HCT116 (cell line): Measurements from ENCODE around the gene IGFLR1. TPM values are rescaled to one million over a fixed set of nuclear protein-coding genes. Genes with fewer than 3 reads are reported as not detected.

Source experiments
- ATAC-seq: fragments of 200-7000 bp; cut with Tn5 transposase; 2 replicates; pipeline ENCODE4 v1.9.1; 2020; ENCODE audit warnings: mild to moderate bottlenecking, moderate library complexity
- BruUV-seq: library from RNA; stranded (reverse); fragments of 400-500 nt; replicated peaks from 2 replicates; lab custom pipeline; 2021; lab: Mats Ljungman, UMichigan
- CTCF ChIA-PET: fragments of 300-600 bp; sonication (Branson Sonifier 250); formaldehyde crosslinking; loops from one replicate; lab custom pipeline; 2021; ENCODE audit warnings: antibody characterized with exemption; lab: Charles Lee
- POLR2A ChIA-PET: fragments of 300-600, 350-600 bp; sonication (Branson Sonifier 250); formaldehyde crosslinking; loops from one replicate; lab custom pipeline; 2021; ENCODE audit warnings: antibody characterized with exemption; lab: Charles Lee
- RAD21 ChIA-PET, 2 experiments: fragments of 300-600 bp; sonication (Branson Sonifier 250); formaldehyde crosslinking; loops; one replicate each; lab custom pipeline; 2023; ENCODE audit warnings: low total read pairs in 2 of 2; ENCODE audit not compliant: uncharacterized antibody in 2 of 2, unreplicated experiment in 2 of 2, low non-redundant PET in 1 of 2; lab: Charles Lee
- DNase-seq: peaks from one replicate; pipeline ENCODE4 v3.0.0-alpha.2; 2010; ENCODE audit warnings: low read depth, low spot score
- H2AFZ ChIP-seq: fragments of 200-600 bp; shearing (Covaris generic), sonication (generic); 2 replicates; pipeline ENCODE4 v1.6.1; 2017; ENCODE audit warnings: low read depth, mixed run types, mixed read lengths, antibody characterized with exemption, low read length; ENCODE audit not compliant: poor library complexity, severe bottlenecking
- H3K27ac ChIP-seq: 2 replicates; pipeline ENCODE4 v1.5.1; 2012; ENCODE audit warnings: low read depth, low read length
- H3K27me3 ChIP-seq: fragments of 200-600 bp; sonication (generic); 2 replicates; pipeline ENCODE4 v1.6.1; 2016; ENCODE audit warnings: mixed run types, low read length, mixed read lengths; ENCODE audit not compliant: insufficient read depth
- H3K36me3 ChIP-seq, 2 experiments: fragments of 200-500 bp in 1 of 2; fragments of 200-600 bp in 1 of 2; sonication (Bioruptor generic) in 1 of 2; sonication (generic) in 1 of 2; 2 replicates each; pipeline versions ENCODE4 v1.5.1 to v1.6.1; 2014 to 2016; ENCODE audit warnings: low read length in 2 of 2, inconsistent platforms in 1 of 2, mixed read lengths in 1 of 2, mixed run types in 1 of 2; ENCODE audit not compliant: insufficient read depth in 2 of 2, control insufficient read depth in 1 of 2
- H3K4me1 ChIP-seq, 2 experiments: fragments of 200-600 bp in 1 of 2; sonication (generic) in 1 of 2; 2 replicates each; pipeline versions ENCODE4 v1.5.1 to v1.6.1; 2012 to 2017; ENCODE audit warnings: low read length in 2 of 2, inconsistent platforms in 1 of 2, mild to moderate bottlenecking in 1 of 2, mixed read lengths in 1 of 2, mixed run types in 1 of 2, moderate library complexity in 1 of 2; ENCODE audit not compliant: insufficient read depth in 2 of 2, control insufficient read depth in 1 of 2
- H3K4me2 ChIP-seq: fragments of 200-600 bp; sonication (generic); 2 replicates; pipeline ENCODE4 v1.6.1; 2017; ENCODE audit warnings: mixed run types, low read length, mixed read lengths
- H3K4me3 ChIP-seq, 2 experiments: fragments of 200-600 bp in 1 of 2; sonication (generic) in 1 of 2; replicated peaks in 1 of 2; 2 replicates each; pipeline ENCODE4 v1.5.1; 2011 to 2016; ENCODE audit warnings: low read length in 2 of 2, control low read depth in 1 of 2, low read depth in 1 of 2, mild to moderate bottlenecking in 1 of 2, mixed read lengths in 1 of 2, mixed run types in 1 of 2
- H3K79me2 ChIP-seq: fragments of 200-600 bp; sonication (generic); 2 replicates; pipeline ENCODE4 v1.6.1; 2017; ENCODE audit warnings: mild to moderate bottlenecking, mixed run types, low read length, moderate library complexity, mixed read lengths; ENCODE audit not compliant: insufficient read depth
- H3K9ac ChIP-seq: fragments of 200-600 bp; sonication (generic); 2 replicates; pipeline ENCODE4 v1.6.1; 2016; ENCODE audit warnings: low read length, mixed read lengths
- H3K9me2 ChIP-seq: fragments of 200-600 bp; sonication (generic), shearing (Covaris generic); 2 replicates; pipeline ENCODE4 v1.6.1; 2017; ENCODE audit warnings: mixed run types, mild to moderate bottlenecking, moderate library complexity; ENCODE audit not compliant: insufficient read depth
- H3K9me3 ChIP-seq, 2 experiments: fragments of 200-500 bp in 1 of 2; fragments of 200-600 bp in 1 of 2; sonication (Bioruptor generic) in 1 of 2; sonication (generic) in 1 of 2; 2 replicates each; pipeline ENCODE4 v1.6.1; 2014 to 2017; ENCODE audit warnings: low read length in 2 of 2, mixed read lengths in 2 of 2, inconsistent platforms in 1 of 2, low read depth in 1 of 2, mild to moderate bottlenecking in 1 of 2, mixed run types in 1 of 2, moderate library complexity in 1 of 2; ENCODE audit not compliant: control insufficient read depth in 1 of 2, insufficient read depth in 1 of 2
- H4K20me1 ChIP-seq: fragments of 200-600 bp; sonication (generic), shearing (Covaris generic); 2 replicates; pipeline ENCODE4 v1.6.1; 2017; ENCODE audit warnings: mixed run types, mild to moderate bottlenecking, moderate library complexity; ENCODE audit not compliant: insufficient read depth
- CEBPB ChIP-seq: IDR thresholded peaks from 2 replicates; pipeline ENCODE4 v1.6.1; 2012; ENCODE audit warnings: low read depth
- EGR1 ChIP-seq: IDR thresholded peaks from 2 replicates; pipeline ENCODE4 v1.6.1; 2012; ENCODE audit warnings: low read depth
- EZH2 ChIP-seq: fragments of 200-600 bp; sonication (generic); IDR thresholded peaks from 2 replicates; pipeline ENCODE4 v1.6.1; 2017; ENCODE audit warnings: antibody characterized with exemption, mixed run types
- EZH2phosphoT487 ChIP-seq: fragments of 200-600 bp; IDR thresholded peaks from 2 replicates; pipeline ENCODE4 v1.6.1; 2018; ENCODE audit warnings: antibody characterized with exemption, borderline replicate concordance
- FOSL1 ChIP-seq: IDR thresholded peaks from 2 replicates; pipeline ENCODE4 v1.6.1; 2012; ENCODE audit warnings: low read depth
- MAX ChIP-seq: IDR thresholded peaks from 2 replicates; pipeline ENCODE4 v1.6.1; 2012
- POLR2A ChIP-seq: IDR thresholded peaks from 2 replicates; pipeline ENCODE4 v1.7.0; 2011; ENCODE audit warnings: borderline replicate concordance; ENCODE audit not compliant: insufficient read depth, insufficient read length; ENCODE audit errors: extremely low read depth
- POLR2AphosphoS5 ChIP-seq: IDR thresholded peaks from 2 replicates; pipeline ENCODE4 v1.6.1; 2011; ENCODE audit warnings: mild to moderate bottlenecking, low read depth, low read length, moderate library complexity
- RAD21 ChIP-seq: IDR thresholded peaks from 2 replicates; pipeline ENCODE4 v1.6.1; 2012; ENCODE audit warnings: low read depth, mild to moderate bottlenecking
- SIN3A ChIP-seq: IDR thresholded peaks from 2 replicates; pipeline ENCODE4 v1.6.1; 2012; ENCODE audit warnings: low read depth
- SP1 ChIP-seq: IDR thresholded peaks from 2 replicates; pipeline ENCODE4 v1.6.1; 2012; ENCODE audit warnings: low read depth
- SRF ChIP-seq: IDR thresholded peaks from 2 replicates; pipeline ENCODE4 v1.6.1; 2012; ENCODE audit warnings: low read depth
- TCF7L2 ChIP-seq: IDR thresholded peaks from 2 replicates; pipeline ENCODE4 v1.7.0; 2011; ENCODE audit warnings: borderline replicate concordance, inconsistent platforms; ENCODE audit not compliant: insufficient read depth, insufficient read length; ENCODE audit errors: extremely low read depth
- ZBTB33 ChIP-seq: IDR thresholded peaks from 2 replicates; pipeline ENCODE4 v1.6.1; 2011; ENCODE audit warnings: mild to moderate bottlenecking, low read length, moderate library complexity; ENCODE audit not compliant: insufficient replicate concordance; ENCODE audit errors: extremely low read depth
- ZNF274 ChIP-seq: fragments of 200-500 bp; sonication (Bioruptor generic); IDR thresholded peaks from 2 replicates; pipeline ENCODE4 v1.6.1; 2014; ENCODE audit warnings: mild to moderate bottlenecking, low read depth, low read length, inconsistent platforms
- intact Hi-C: fragments of 100-400 bp; cut with micrococcal nuclease; formaldehyde crosslinking; loops from 2 replicates; pipeline ENCODE4 v1.10.0; 2022
- total RNA-seq: library from RNA; stranded (reverse); gene quantifications from one replicate; pipeline ENCODE4 v1.2.1, GENCODE V29; 2021; ENCODE audit not compliant: unreplicated experiment

Gene IGFLR1
- total RNA-seq, 1 experiment from 2014 or later: 8.3 TPM

GRCh38 chr19:35702223-35703012 lies 39.8 kb downstream of the IGFLR1 start:
- Histone ChIP-seq H3K36me3 (no peaks in the 10 kb centered on the region), H3K9me2 (no peaks in the 10 kb centered on the region), H3K9me3 (no peaks in the 10 kb centered on the region), H3K4me1 (peaks cover 0 to 10% of the 10 kb centered on the region in 2 experiments; a peak in 2 of 4 replicates), H3K4me3 (peak overlapping the region; percentile 40 to 59), H2AFZ (peak overlapping the region; percentile 94), H3K4me2 (peak overlapping the region; percentile 94), H3K27me3 (no peaks in the 10 kb centered on the region), H3K27ac (no peak overlapping the region), H3K9ac (peak overlapping the region; percentile 41; the same call in 1 of the 2 replicates), H4K20me1 (no peaks in the 10 kb centered on the region), H3K79me2 (no peaks in the 10 kb centered on the region)
- ChIA-PET CTCF (interaction anchor here (0.7 to 2.2 kb wide), 5 partner anchors 8 to 229 kb away, joined by 3 to 10 read pairs (median 4); partner anchors contain the start of genes PSENEN and U2AF1L4), RAD21 (no interaction called here), POLR2A (interaction anchor here (0.7 to 1.3 kb wide), 6 partner anchors 41 to 117 kb away, joined by 3 to 4 read pairs (median 4); partner anchors contain the start of genes COX6B1, LIN37, PSENEN and U2AF1L4)
- intact Hi-C loops: no loop called here
- no TSS peak for BruUV-seq
- peak; percentile 96 for DNase-seq
- peak; percentile 100 for ATAC-seq
- no peak for TF ChIP-seq EGR1
- peak; percentile 99 for TF ChIP-seq SP1
- no peak for TF ChIP-seq MAX
- TF ChIP-seq TCF7L2: no peak
- peak; percentile 54 for TF ChIP-seq POLR2AphosphoS5

- Histone ChIP-seq H3K9me3 (no peaks in the 10 kb centered on the region), H3K36me3 (no peaks in the 10 kb centered on the region), H3K9me2 (no peaks in the 10 kb centered on the region), H3K4me3 (no peak overlapping the region), H3K9ac (no peak overlapping the region), H3K27me3 (no peaks in the 10 kb centered on the region), H4K20me1 (no peaks in the 10 kb centered on the region), H3K27ac (no peak overlapping the region), H2AFZ (no peak overlapping the region), H3K4me1 (peaks cover 5 to 9% of the 10 kb centered on the region in 2 experiments; a peak in 3 of 4 replicates), H3K79me2 (no peaks in the 10 kb centered on the region), H3K4me2 (no peak overlapping the region)
- BruUV-seq: no TSS peak
- ATAC-seq: no peak
- POLR2A ChIA-PET: no interaction called here
- no peak for TF ChIP-seq SRF
- no peak for TF ChIP-seq TCF7L2
- no peak for TF ChIP-seq ZNF274
- TF ChIP-seq RAD21: no peak
- no peak for TF ChIP-seq POLR2A
- no peak for TF ChIP-seq EZH2
- TF ChIP-seq FOSL1: no peak
- TF ChIP-seq MAX: no peak
- TF ChIP-seq SIN3A: no peak
- TF ChIP-seq EZH2phosphoT487: no peak
- no peak for TF ChIP-seq CEBPB
- TF ChIP-seq ZBTB33: no peak
- intact Hi-C loops: no loop called here
- RAD21 ChIA-PET: no interaction called here
- no peak for DNase-seq
- CTCF ChIA-PET: interaction anchor here (1.1 to 1.6 kb wide), 2 partner anchors 14 to 123 kb away, joined by 3 to 4 read pairs; no protein-coding TSS in a partner anchor
Measured at GRCh38 chr19:35696835-35697234, 45.4 kb downstream of the IGFLR1 start.
